Measurements from ENCODE around the gene CTNNA3. TPM values are rescaled to one million over a fixed set of nuclear protein-coding genes. Genes with fewer than 3 reads are reported as not detected.

CTNNA3 gene
- total and polyA plus RNA-seq, 4 donors: under 0.01 to 39.8 (median 0.09) TPM

- peaks cover 2 to 21% (median 4%) of the 10 kb centered on the region in 3 donors for H3K27me3 ChIP-seq (ENCODE audit: control insufficient read depth in 3 of 3, insufficient read depth in 3 of 3, low read length in 2 of 3)
- no peak overlapping the region for H3K4me3 ChIP-seq
- peak; percentile 58 to 71 (median 67) for DNase-seq
These were observed 767.8 kb downstream of the CTNNA3 start for GRCh38 chr10:66927971-66928770.

GRCh38 chr10:66927251-66927935 is 768.6 kb downstream of the CTNNA3 start:
- Histone ChIP-seq H3K27me3 (ENCODE audit: control insufficient read depth in 3 of 3, insufficient read depth in 3 of 3, low read length in 2 of 3) (peaks cover 2 to 21% (median 4%) of the 10 kb centered on the region in 3 donors), H3K4me3 (no peak overlapping the region), H3K9ac (ENCODE audit: insufficient read depth in 1 of 2, low read length in 2 of 2) (peak overlapping the region in 1 of 2 donors; percentile 45), H3K36me3 (ENCODE audit: control insufficient read depth in 4 of 4, insufficient read depth in 4 of 4, low read length in 4 of 4) (no peaks in the 10 kb centered on the region), H3K9me3 (ENCODE audit: control insufficient read depth in 4 of 4, insufficient read depth in 3 of 4, low read length in 3 of 4) (no peaks in the 10 kb centered on the region), H3K4me1 (ENCODE audit: control insufficient read depth in 5 of 5, insufficient read depth in 5 of 5, low read length in 5 of 5) (peaks cover 0 to 49% (median 7%) of the 10 kb centered on the region in 5 donors), H3K27ac (ENCODE audit: low read depth in 1 of 2, low read length in 1 of 2) (no peak overlapping the region)
- DNase-seq (peak in 2 of 3 donors; percentile 15 to 31), ATAC-seq (ENCODE audit: insufficient read depth, low FRiP score) (no peak)
- WGBS, 2 donors: 58 to 62% methylated on average over 11 of the region's 11 CpGs
- TF ChIP-seq CTCF (IDR thresholded peaks at IDR 0.05; ENCODE audit: control extremely low read depth, extremely low read depth): no peak

More at GRCh38 chr10:66927971-66928770, 767.8 kb downstream of the CTNNA3 start:
- Histone ChIP-seq H3K9me3 (ENCODE audit: control insufficient read depth in 4 of 4, insufficient read depth in 3 of 4, low read length in 3 of 4) (no peaks in the 10 kb centered on the region), H3K9ac (ENCODE audit: insufficient read depth in 1 of 2, low read length in 2 of 2) (peak overlapping the region in 1 of 2 donors; percentile 45), H3K36me3 (ENCODE audit: control insufficient read depth in 4 of 4, insufficient read depth in 4 of 4, low read length in 4 of 4) (no peaks in the 10 kb centered on the region), H3K4me1 (ENCODE audit: control insufficient read depth in 5 of 5, insufficient read depth in 5 of 5, low read length in 5 of 5) (peaks cover 0 to 49% (median 7%) of the 10 kb centered on the region in 5 donors), H3K27ac (ENCODE audit: low read depth in 1 of 2, low read length in 1 of 2) (no peak overlapping the region)
- TF ChIP-seq CTCF (IDR thresholded peaks at IDR 0.05; ENCODE audit: control extremely low read depth, extremely low read depth): no peak
- no peak for ATAC-seq (ENCODE audit: insufficient read depth, low FRiP score)
- WGBS, 2 donors: 4 to 7% methylated on average over 30 of the region's 30 CpGs

GRCh38 chr10:66926841-66927240 is 769.2 kb downstream of the CTNNA3 start:
- DNase-seq: no peak

More at GRCh38 chr10:66926841-66927240, 769.2 kb downstream of the CTNNA3 start:
- H3K4me1 ChIP-seq (ENCODE audit: control insufficient read depth in 5 of 5, insufficient read depth in 5 of 5, low read length in 5 of 5): peaks cover 0 to 49% (median 7%) of the 10 kb centered on the region in 5 donors
- ATAC-seq (ENCODE audit: insufficient read depth, low FRiP score): no peak
- H3K27ac ChIP-seq (ENCODE audit: low read depth in 1 of 2, low read length in 1 of 2): no peak overlapping the region
- 48 to 58% methylated on average over 5 of the region's 5 CpGs for WGBS, 2 donors
- peak overlapping the region in 1 of 2 donors; percentile 38 for H3K9ac ChIP-seq (ENCODE audit: insufficient read depth in 1 of 2, low read length in 2 of 2)
- no peak for TF ChIP-seq CTCF (IDR thresholded peaks at IDR 0.05; ENCODE audit: control extremely low read depth, extremely low read depth)
- H3K9me3 ChIP-seq (ENCODE audit: control insufficient read depth in 4 of 4, insufficient read depth in 3 of 4, low read length in 3 of 4): no peaks in the 10 kb centered on the region
- no peak overlapping the region for H3K4me3 ChIP-seq
- H3K36me3 ChIP-seq (ENCODE audit: control insufficient read depth in 4 of 4, insufficient read depth in 4 of 4, low read length in 4 of 4): no peaks in the 10 kb centered on the region
- peaks cover 2 to 21% (median 4%) of the 10 kb centered on the region in 3 donors for H3K27me3 ChIP-seq (ENCODE audit: control insufficient read depth in 3 of 3, insufficient read depth in 3 of 3, low read length in 2 of 3)
